SHP77 treated with DMSO at 0.1 percent for 48 hours (cell line): ENCODE measurements around the gene ANGEL2.

Source experiments
- DNase-seq: peaks from one replicate; lab custom pipeline; 2025; lab: John Stamatoyannopoulos, UW

ANGEL2 gene

GRCh38 chr1:212951126-212951946 lies 64.3 kb downstream of the ANGEL2 start:
- DNase-seq: no peak

- peak; percentile 76 for DNase-seq
Measured at GRCh38 chr1:212950243-212951125, 65.2 kb downstream of the ANGEL2 start, which contains the start of gene VASH2. TSS of gene VASH2 (plus strand) at chr1:212950541. CDS start at chr1:212951543, 1,002 bp downstream.

DNA sequence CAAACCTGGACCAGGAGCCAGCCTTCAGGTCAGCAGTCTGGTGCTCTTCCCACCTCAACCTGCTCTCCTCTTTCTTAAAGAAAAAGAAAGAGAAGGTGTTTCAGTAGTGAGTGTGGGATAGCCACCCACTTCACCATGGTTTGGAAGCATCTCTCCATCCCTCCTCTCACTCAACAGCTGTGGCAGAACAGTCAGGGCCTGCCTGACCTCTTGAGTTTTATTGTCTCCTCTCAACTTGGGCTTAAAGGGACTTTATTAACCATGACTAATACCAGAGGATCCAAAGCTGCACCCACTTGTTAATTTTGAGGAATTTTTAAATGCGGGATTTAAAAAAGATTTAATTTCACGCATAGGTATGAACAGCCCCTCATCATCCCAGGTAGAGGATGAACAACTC lies 65.9 kb downstream of the ANGEL2 start:
- DNase-seq: no peak

DNA sequence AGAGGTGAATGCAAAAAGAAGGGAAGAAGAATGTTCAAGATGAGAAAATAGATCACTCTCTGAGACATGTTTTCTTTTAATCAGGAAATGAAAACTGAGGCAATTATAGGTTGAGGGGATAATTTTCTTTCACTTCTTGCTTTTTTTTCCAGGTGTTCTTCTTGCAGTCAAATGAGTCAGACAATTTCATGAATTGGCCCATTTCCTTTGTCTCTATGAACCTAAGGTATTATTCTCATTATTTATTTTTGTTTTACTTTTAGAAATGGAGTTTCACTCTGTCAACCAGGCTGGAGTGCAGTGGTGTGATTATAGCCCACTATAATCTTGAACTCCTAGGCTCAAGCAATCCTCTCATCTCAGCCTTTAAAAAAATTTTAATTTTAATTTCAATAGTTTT lies 68.8 kb downstream of the ANGEL2 start:
- DNase-seq: no peak

DNA sequence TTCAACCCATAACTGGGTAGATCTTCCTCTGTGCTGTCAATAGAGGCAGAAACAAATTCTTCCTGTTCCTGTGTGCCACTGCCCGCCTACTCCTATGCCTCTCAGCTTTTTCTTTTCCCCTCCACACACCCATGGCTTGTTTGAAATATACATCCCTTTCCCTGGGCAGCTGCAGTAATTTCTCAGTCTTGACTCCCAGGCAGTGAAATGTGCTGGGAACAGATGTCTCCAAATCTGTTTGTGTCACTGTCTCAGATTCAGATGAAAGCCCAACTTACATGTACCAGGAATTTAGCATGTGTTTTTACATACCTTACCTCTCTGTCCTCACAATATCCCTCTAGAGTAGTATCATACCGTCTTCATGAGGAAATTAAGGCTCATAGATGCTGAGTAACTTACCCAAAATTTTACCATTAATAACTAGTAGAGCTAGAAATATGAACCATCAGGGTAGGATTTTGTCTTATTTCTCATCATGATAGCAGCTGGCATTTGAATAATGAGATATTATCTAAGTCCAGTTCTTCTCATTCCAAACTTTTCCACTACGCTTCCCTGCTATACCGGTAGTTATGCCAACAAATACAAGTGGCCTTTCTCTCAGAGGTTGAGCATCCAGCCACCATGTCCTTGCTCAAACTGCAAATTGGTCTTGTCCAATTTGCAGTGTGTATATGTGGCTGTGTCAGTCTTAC lies 70.1 kb downstream of the ANGEL2 start:
- DNase-seq: no peak

DNA sequence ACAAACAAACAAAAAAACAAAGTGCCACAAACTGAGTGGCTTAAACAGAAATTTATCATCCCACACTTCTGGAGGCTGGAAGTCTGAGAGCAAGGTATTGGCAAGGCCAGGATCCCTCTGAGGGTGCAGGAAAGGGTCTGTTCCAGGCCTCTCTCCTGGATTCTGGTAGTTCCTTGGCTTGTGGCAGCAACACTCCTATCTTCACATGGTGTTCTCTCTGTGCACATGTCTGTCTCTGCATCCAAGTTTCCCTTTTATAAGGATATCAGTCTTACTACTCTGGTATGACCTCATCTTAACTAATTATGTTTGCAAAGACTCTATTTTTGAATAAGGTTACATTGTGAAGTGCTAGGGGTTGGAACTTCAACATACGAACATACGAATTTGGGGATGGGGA lies 70.6 kb downstream of the ANGEL2 start:
- DNase-seq: no peak

DNA sequence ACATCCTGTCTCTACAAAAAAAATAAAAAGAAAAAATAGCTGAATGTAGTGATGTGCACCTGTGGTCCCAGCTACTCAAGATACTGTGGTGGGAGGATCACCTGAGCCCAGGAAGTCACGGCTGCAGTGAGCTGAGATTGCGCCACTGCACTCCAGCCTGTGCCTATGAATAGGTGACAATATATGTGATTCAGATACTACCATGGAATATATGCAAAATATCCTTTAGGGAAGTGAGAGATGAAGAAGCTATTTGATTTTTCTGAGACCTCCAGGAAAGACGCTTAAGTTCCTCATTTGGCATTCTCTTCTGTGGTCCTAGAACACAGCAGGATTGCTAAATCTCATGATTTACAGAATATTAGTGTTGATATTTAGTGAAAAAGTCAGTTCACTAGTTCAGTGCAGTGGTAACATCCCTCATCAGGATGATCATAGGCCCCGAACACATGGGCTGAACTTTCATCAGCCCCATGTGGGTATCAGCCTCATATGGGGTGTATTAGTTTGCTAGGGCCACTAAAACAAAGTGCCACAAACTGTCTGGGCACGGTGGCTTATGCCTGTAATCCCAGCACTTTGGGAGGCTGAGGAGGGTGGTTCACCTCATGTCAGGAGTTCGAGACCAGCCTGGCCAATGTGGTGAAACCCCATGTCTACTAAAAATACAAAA lies 71.3 kb downstream of the ANGEL2 start:
- DNase-seq: no peak

GRCh38 chr1:212943393-212943710 lies 72.3 kb downstream of the ANGEL2 start:
- DNase-seq: no peak

DNA sequence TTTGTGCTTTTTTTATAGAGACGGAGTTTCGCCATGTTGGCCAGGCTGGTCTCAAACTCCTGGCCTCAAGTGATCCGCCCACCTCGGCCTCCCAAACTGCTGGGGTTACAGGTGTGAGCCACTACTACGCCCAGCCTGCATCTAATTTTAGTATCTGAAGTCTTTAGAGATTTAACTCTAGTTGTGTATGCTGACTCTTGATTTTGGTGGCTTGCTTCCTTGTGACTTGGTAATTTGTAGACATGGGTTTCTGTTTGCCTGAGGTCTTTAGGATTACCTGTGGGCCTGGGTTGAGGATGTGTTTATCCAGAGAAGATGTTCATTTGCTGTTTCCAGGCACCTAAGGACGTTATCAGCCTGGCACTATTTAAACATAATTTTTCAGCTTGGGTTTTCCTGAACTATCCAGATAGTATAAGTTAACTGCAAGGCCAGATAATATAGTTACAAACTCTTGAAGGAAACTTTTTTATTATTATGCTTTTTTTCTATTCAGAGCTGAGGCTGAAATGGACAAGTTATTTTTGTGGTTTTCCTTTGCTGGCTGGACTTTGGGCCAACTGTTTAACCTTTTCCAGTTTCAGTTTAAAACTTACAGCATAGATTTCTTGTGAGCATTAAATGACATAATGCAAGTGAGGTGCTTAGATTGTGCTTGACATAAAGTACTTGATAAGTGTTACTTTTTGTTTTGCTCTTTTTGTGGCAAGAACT lies 72.8 kb downstream of the ANGEL2 start:
- no peak for DNase-seq
